Transverse colon (tissue), 3 donors: ENCODE results near the gene MCM9.

ENCODE experiments used
- CTCF ChIP-seq, 5 experiments: fragments of 200-600 bp in 3 of 5; fragments of 450-650 bp in 2 of 5; sonication (generic) in 3 of 5; IDR thresholded peaks; 1 replicate in 2 of 5; 2 replicates in 3 of 5; pipeline ENCODE4 v1.5.1; 2016 to 2017; ENCODE audit warnings: antibody characterized with exemption in 5 of 5, inconsistent platforms in 3 of 5, mild to moderate bottlenecking in 2 of 5, moderate library complexity in 1 of 5
- POLR2A ChIP-seq: fragments of 450-650 bp; IDR thresholded peaks from one replicate; pipeline ENCODE4 v1.6.1; 2016; ENCODE audit warnings: antibody characterized with exemption, mild to moderate bottlenecking, moderate library complexity

GRCh38 chr6:118921084-118921483, 13.9 kb downstream of the MCM9 start:
- TF ChIP-seq CTCF (IDR thresholded peaks at IDR 0.05) (no peak), POLR2A (no peak)
